Mesothelial cell of epicardium (in vitro differentiated cells): ENCODE data around the gene MOCOS. TPM values are rescaled to one million over a fixed set of nuclear protein-coding genes. Genes with fewer than 3 reads are reported as not detected.
"Not testable (repeated sequence)": the region's sequence is repeated elsewhere in the genome, so short reads cannot be mapped to it uniquely, and the experiment has no call there.

Experiments
- DNase-seq, 2 experiments: peaks; one replicate each; pipeline ENCODE4 v3.0.0; 2021; ENCODE audit warnings: low spot score in 2 of 2; ENCODE audit not compliant: unreplicated experiment in 2 of 2
- H3K27ac Mint-ChIP-seq: 2 replicates; pipeline ENCODE4 v1.8.0; 2021; ENCODE audit warnings: mixed read lengths
- H3K27me3 Mint-ChIP-seq: 2 replicates; pipeline ENCODE4 v1.8.0; 2021; ENCODE audit warnings: low read depth, mixed read lengths
- H3K36me3 Mint-ChIP-seq: 2 replicates; pipeline ENCODE4 v1.8.0; 2021; ENCODE audit warnings: mixed read lengths
- H3K4me1 Mint-ChIP-seq: 2 replicates; pipeline ENCODE4 v1.8.0; 2021; ENCODE audit warnings: mixed read lengths
- H3K4me3 Mint-ChIP-seq: 2 replicates; pipeline ENCODE4 v1.8.0; 2021; ENCODE audit warnings: mild to moderate bottlenecking, moderate library complexity, mixed read lengths
- H3K9me3 Mint-ChIP-seq: 2 replicates; pipeline ENCODE4 v1.8.0; 2021; ENCODE audit warnings: mixed read lengths
- CTCF ChIP-seq: fragments of 200-600 bp; sonication (generic); IDR thresholded peaks from one replicate; pipeline ENCODE4 v1.5.0; 2021; ENCODE audit warnings: antibody characterized with exemption; ENCODE audit not compliant: unreplicated experiment
- total RNA-seq: library from RNA; stranded (reverse); gene quantifications from 3 replicates; pipeline ENCODE4 v1.2.1, GENCODE V29; 2021

MOCOS gene
- total RNA-seq, 1 donor from 2014 or later, result 2.2 TPM

- no peak for TF ChIP-seq CTCF
- Mint-ChIP-seq H3K27ac (no peak overlapping the region), H3K4me1 (no peaks in the 10 kb centered on the region), H3K36me3 (peaks cover 57% of the 10 kb centered on the region), H3K9me3 (no peaks in the 10 kb centered on the region), H3K27me3 (no peaks in the 10 kb centered on the region), H3K4me3 (no peak overlapping the region)
- no peak for DNase-seq
Measured at GRCh38 chr18:36157441-36157840, 29.9 kb upstream of the MOCOS start.

- Mint-ChIP-seq H3K9me3 (no peaks in the 10 kb centered on the region), H3K27ac (peak overlapping the region; percentile 5), H3K27me3 (no peaks in the 10 kb centered on the region), H3K36me3 (peaks cover 50% of the 10 kb centered on the region), H3K4me1 (no peaks in the 10 kb centered on the region), H3K4me3 (no peak overlapping the region)
- no peak for DNase-seq
- TF ChIP-seq CTCF, result no peak
Measured at GRCh38 chr18:36158266-36158867, 28.9 kb upstream of the MOCOS start.

GRCh38 chr18:36160959-36161371 is 26.3 kb upstream of the MOCOS start:
- Mint-ChIP-seq H3K27ac (no peak overlapping the region), H3K36me3 (peaks cover 57% of the 10 kb centered on the region)

GRCh38 chr18:36162981-36163380 is 24.3 kb upstream of the MOCOS start:
- peaks cover 53% of the 10 kb centered on the region for H3K36me3 Mint-ChIP-seq
- no peak for TF ChIP-seq CTCF
- DNase-seq, result no peak
- no peaks in the 10 kb centered on the region for H3K4me1 Mint-ChIP-seq
- no peak overlapping the region for H3K4me3 Mint-ChIP-seq
- H3K9me3 Mint-ChIP-seq, result no peaks in the 10 kb centered on the region
- H3K27ac Mint-ChIP-seq, result no peak overlapping the region
- no peaks in the 10 kb centered on the region for H3K27me3 Mint-ChIP-seq

More at GRCh38 chr18:36160959-36161371, 26.3 kb upstream of the MOCOS start:
- no peaks in the 10 kb centered on the region for H3K4me1 Mint-ChIP-seq
- H3K27me3 Mint-ChIP-seq, result no peaks in the 10 kb centered on the region
- no peak for TF ChIP-seq CTCF
- H3K9me3 Mint-ChIP-seq, result no peaks in the 10 kb centered on the region
- no peak for DNase-seq
- no peak overlapping the region for H3K4me3 Mint-ChIP-seq

- H3K4me3 Mint-ChIP-seq, result no peak overlapping the region
- no peaks in the 10 kb centered on the region for H3K9me3 Mint-ChIP-seq
- no peak for TF ChIP-seq CTCF
- no peak for DNase-seq
- peaks cover 54% of the 10 kb centered on the region for H3K36me3 Mint-ChIP-seq
- H3K27ac Mint-ChIP-seq, result no peak overlapping the region
- peaks cover 3% of the 10 kb centered on the region for H3K4me1 Mint-ChIP-seq
- no peaks in the 10 kb centered on the region for H3K27me3 Mint-ChIP-seq
Measured at GRCh38 chr18:36167692-36168218, 19.5 kb upstream of the MOCOS start.

- Mint-ChIP-seq H3K27ac (peak overlapping the region; percentile 30), H3K36me3 (peaks cover 52% of the 10 kb centered on the region)
- not testable (repeated sequence) for H3K27me3 Mint-ChIP-seq, H3K4me1 Mint-ChIP-seq, DNase-seq, H3K4me3 Mint-ChIP-seq, H3K9me3 Mint-ChIP-seq
Measured at GRCh38 chr18:36168296-36168695, 19.0 kb upstream of the MOCOS start.
